HAP-1 (cell line): ENCODE data around the gene DEFB112.

Source experiments
- DNase-seq, 2 experiments: peaks; one replicate each; pipeline ENCODE4 v3.0.0-alpha.2; 2016 to 2020; ENCODE audit warnings: low spot score in 2 of 2
- H3K27me3 ChIP-seq: fragments of 250-450 bp; sonication (Bioruptor Pico); 2 replicates; pipeline ENCODE4 v1.5.1; 2020; ENCODE audit warnings: low read depth, mild to moderate bottlenecking, moderate library complexity
- H3K36me3 ChIP-seq: fragments of 250-450 bp; sonication (Bioruptor Pico); replicated peaks from 2 replicates; pipeline ENCODE4 v1.5.1; 2020; ENCODE audit warnings: mild to moderate bottlenecking
- H3K4me1 ChIP-seq: fragments of 250-450 bp; sonication (Bioruptor Pico); 2 replicates; pipeline ENCODE4 v1.5.1; 2020; ENCODE audit warnings: mild to moderate bottlenecking
- H3K4me3 ChIP-seq: fragments of 250-450 bp; sonication (Bioruptor Pico); 2 replicates; pipeline ENCODE4 v1.5.1; 2020; ENCODE audit warnings: mild to moderate bottlenecking, moderate library complexity
- H3K9me3 ChIP-seq: fragments of 250-450 bp; sonication (Bioruptor Pico); 2 replicates; pipeline ENCODE4 v1.5.1; 2020; ENCODE audit warnings: mild to moderate bottlenecking, moderate library complexity
- in situ Hi-C: fragments of 300-500 bp; cut with MboI; formaldehyde crosslinking; loops from 3 replicates; pipeline ENCODE4 v1.14.3; 2020; ENCODE audit warnings: low sequenced_read_pairs, inconsistent platforms, mixed read lengths

DEFB112 gene

GRCh38 chr6:50056242-50056641 is 6.5 kb upstream of the DEFB112 start:
- in situ Hi-C loops = no loop called here
- Histone ChIP-seq H3K9me3 (no peaks in the 10 kb centered on the region), H3K27me3 (0 out of 2 replicates have a peak, but pooled peaks cover 2% of the 10 kb centered on the region), H3K4me1 (no peaks in the 10 kb centered on the region), H3K4me3 (no peak overlapping the region), H3K36me3 (no peaks in the 10 kb centered on the region)
- DNase-seq = no peak

GRCh38 chr6:50047026-50047425 is 2.7 kb downstream of the DEFB112 start:
- DNase-seq = no peak
- in situ Hi-C loops = no loop called here
- Histone ChIP-seq H3K27me3 (no peaks in the 10 kb centered on the region), H3K9me3 (no peaks in the 10 kb centered on the region), H3K36me3 (no peaks in the 10 kb centered on the region), H3K4me3 (no peak overlapping the region), H3K4me1 (no peaks in the 10 kb centered on the region)

DNA sequence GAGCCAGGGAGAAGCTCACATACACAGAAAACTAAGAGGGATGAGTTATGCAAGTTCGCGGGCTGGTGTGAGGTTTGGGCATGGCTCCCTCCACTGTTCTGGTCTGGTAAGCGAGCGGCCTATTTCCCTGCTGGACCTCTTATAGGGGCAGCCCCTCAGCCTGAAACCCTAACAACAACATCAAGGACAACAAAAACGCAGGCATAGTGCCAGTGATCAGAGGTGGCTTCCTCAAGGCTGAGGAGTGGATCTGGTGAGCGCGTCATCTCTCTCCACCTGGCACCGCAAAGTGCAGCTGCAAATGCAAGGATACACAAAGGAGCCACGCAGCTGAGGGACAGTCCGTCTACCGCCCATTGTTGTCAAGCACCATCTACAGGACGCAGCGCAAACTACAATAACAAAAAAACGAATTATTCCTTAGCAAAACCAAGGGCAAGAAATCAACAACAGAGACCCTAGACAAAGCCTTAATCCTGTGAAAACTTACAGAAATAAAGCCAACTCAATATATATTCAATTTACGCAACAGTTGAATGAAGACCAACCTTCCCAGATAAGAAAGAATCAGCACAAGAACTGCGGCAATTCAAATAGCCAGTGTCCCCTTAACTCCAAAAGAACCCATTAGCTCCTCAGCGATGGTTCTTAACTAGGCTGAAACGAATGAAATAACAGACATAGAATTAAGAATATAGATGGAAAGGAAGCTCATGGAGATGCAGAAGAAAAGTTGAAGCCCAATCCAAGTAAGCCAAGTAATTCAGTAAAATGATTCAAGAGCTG is 18.8 kb downstream of the DEFB112 start:
- no peak overlapping the region for H3K4me3 ChIP-seq
- H3K4me1 ChIP-seq = no peaks in the 10 kb centered on the region
- in situ Hi-C loops = no loop called here
- no peaks in the 10 kb centered on the region for H3K9me3 ChIP-seq
- peak; percentile 42 to 55 for DNase-seq
- H3K36me3 ChIP-seq = no peaks in the 10 kb centered on the region
- no peaks in the 10 kb centered on the region for H3K27me3 ChIP-seq

DNA sequence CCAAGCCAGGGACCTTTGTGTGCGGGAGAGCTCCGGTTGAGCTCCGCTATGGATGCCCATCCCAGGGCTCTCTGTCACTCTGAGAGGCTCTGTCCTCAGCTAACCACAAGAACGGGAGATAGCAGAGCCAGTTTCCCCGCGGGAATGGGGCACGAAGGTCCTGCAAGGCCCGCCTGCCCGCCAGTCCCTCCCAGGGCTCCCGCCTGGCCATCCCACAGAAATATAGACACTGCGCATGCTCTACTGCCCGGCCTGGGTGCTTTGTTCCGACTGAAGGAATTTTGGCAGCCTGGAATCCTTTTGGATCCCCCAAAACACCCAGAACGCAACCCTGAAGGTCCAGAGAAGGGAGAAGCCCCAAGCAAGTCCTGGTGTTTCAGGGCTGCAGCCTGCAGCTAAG is 19.4 kb downstream of the DEFB112 start:
- no peak for DNase-seq
- in situ Hi-C loops = no loop called here
- Histone ChIP-seq H3K4me1 (no peaks in the 10 kb centered on the region), H3K9me3 (no peaks in the 10 kb centered on the region), H3K36me3 (no peaks in the 10 kb centered on the region), H3K27me3 (no peaks in the 10 kb centered on the region), H3K4me3 (no peak overlapping the region)

DNA sequence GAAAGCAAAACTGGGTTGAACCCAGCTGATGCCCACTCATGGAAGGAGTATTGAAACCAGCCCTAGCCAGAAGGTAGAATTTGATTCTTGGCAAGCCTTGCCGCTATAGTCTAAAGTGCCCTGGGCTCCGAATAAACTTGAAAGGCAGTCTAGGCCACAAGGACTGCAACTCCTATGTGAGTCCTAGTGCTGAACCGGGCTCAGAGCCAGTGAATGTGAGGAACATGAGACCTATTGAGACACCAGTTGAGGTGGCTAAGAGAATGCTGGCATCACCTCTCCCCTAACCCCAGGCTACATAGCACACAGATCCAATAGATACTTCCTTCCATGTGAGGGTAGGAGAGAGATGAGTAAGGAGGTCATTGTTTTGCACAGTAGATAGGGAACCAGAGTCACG is 24.5 kb downstream of the DEFB112 start:
- Histone ChIP-seq H3K36me3 (no peaks in the 10 kb centered on the region), H3K9me3 (no peaks in the 10 kb centered on the region), H3K4me3 (no peak overlapping the region), H3K4me1 (no peaks in the 10 kb centered on the region), H3K27me3 (no peaks in the 10 kb centered on the region)
- in situ Hi-C loops = no loop called here
- no peak for DNase-seq

DNA sequence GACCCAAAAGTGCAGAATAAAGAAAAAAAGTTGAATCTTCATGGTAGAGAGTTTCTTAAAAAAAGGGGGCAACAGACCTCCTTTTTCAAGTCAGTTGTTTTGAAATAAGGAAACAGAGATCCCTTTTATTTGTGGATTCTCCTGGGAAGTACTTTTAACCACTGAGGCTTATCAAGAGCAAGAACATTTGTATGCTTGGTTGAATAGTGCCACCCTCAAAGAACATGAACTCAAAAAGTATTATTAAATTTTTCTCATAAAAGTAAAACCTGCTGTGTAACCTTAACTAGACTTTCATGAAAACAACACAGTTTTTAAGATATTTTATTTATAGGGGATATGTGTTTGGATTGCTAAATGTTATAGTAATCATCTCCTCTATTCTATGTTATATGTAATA is 27.8 kb downstream of the DEFB112 start, which contains the start of gene DEFB110:
Gene DEFB110, minus strand, starts transcription at position 101 of the 400 bp plus-strand sequence. Its CDS starts 59 bp downstream, at position 42.
- no peak within 1 kb of the TSS for H3K4me3 ChIP-seq
- no peaks in the 10 kb centered on the region for H3K36me3 ChIP-seq
- H3K9me3 ChIP-seq = no peaks in the 10 kb centered on the region
- DNase-seq = no peak
- H3K27me3 ChIP-seq = no peaks in the 10 kb centered on the region
- H3K4me1 ChIP-seq = no peaks in the 10 kb centered on the region
- in situ Hi-C loops = no loop called here

- Histone ChIP-seq H3K36me3 (no peaks in the 10 kb centered on the region), H3K9me3 (no peaks in the 10 kb centered on the region), H3K4me1 (no peaks in the 10 kb centered on the region), H3K4me3 (no peak overlapping the region), H3K27me3 (no peaks in the 10 kb centered on the region)
- in situ Hi-C loops = no loop called here
- DNase-seq = no peak
Observed at GRCh38 chr6:50007819-50008218, 41.9 kb downstream of the DEFB112 start.

- DNase-seq = no peak
- no peaks in the 10 kb centered on the region for H3K27me3 ChIP-seq
- no peak overlapping the region for H3K4me3 ChIP-seq
- H3K9me3 ChIP-seq = no peaks in the 10 kb centered on the region
- in situ Hi-C loops = no loop called here
- no peaks in the 10 kb centered on the region for H3K36me3 ChIP-seq
- H3K4me1 ChIP-seq = no peaks in the 10 kb centered on the region
Observed at GRCh38 chr6:50003139-50003538, 46.6 kb downstream of the DEFB112 start.

GRCh38 chr6:49995278-49995677 is 54.5 kb downstream of the DEFB112 start:
- Histone ChIP-seq H3K27me3 (no peaks in the 10 kb centered on the region), H3K4me3 (no peak overlapping the region), H3K9me3 (no peaks in the 10 kb centered on the region), H3K36me3 (no peaks in the 10 kb centered on the region), H3K4me1 (no peaks in the 10 kb centered on the region)
- in situ Hi-C loops = no loop called here
- DNase-seq = no peak
